Stimulated activated CD4-positive, alpha-beta T cell treated with anti-CD3 and anti-CD28 coated beads, Interleukin-4, amount 100 ng/mL, for 24 hours (primary cell): ENCODE measurements around the gene BDP1.
"Not testable (repeated sequence)": the region's sequence is repeated elsewhere in the genome, so short reads cannot be mapped to it uniquely, and the experiment has no call there.

Experiments
- DNase-seq: peaks from one replicate; pipeline ENCODE4 v3.0.0-alpha.2; 2020

The BDP1 gene, protein sequence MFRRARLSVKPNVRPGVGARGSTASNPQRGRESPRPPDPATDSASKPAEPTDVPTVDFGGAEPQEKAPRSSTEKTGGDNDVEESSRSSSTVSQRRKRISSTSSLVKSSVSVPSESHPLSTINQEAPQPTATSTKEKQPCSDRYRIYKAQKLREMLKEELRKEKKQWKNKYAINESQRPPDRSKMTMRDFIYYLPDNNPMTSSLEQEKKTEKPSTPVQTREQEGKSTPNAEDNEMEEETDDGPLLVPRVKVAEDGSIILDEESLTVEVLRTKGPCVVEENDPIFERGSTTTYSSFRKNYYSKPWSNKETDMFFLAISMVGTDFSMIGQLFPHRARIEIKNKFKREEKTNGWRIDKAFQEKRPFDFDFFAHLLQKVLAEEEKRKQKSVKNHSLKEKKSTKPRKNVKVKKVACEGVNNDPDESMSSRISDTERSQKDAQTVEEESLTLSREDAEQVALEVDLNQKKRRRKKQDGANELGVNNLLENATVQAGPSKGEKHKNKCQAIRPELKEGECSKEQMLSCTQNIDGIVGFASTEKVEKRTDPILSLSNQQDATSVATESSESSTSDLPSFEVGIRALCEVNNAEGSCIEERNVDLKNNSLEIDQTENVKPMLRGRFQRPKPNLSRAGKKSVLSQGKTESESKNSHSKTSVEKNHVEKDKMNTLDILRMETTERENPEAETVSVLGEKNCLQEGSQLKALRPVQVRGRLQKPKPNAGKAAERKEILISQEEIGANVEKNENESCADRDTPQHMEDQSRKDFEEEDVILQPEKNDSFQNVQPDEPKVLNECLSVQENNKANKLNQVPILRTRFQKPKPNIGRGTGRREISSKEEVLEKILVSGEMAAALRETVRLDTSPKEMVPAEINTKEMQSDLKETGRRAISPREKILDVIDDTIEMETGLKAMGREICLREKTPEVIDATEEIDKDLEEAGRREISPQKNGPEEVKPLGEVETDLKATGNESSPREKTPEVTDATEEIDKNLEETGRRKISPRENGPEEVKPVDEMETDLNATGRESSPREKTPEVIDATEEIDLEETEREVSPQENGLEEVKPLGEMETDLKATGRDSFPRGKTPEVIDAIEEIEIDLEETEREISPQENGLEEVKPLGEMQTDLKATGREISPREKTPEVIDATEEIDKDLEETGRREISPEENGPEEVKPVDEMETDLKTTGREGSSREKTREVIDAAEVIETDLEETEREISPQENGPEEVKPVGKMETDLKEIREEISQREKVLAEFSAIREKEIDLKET (N-terminal part only)

GRCh38 chr5:71455427-71456361 lies at the start of gene BDP1:
Gene BDP1, plus strand, starts transcription at chr5:71455651. Its CDS starts 227 bp downstream, at chr5:71455878.
- DNase-seq: peak; percentile 97

GRCh38 chr5:71410088-71410487 lies 45.4 kb upstream of the BDP1 start:
- not testable (repeated sequence) for DNase-seq

DNA sequence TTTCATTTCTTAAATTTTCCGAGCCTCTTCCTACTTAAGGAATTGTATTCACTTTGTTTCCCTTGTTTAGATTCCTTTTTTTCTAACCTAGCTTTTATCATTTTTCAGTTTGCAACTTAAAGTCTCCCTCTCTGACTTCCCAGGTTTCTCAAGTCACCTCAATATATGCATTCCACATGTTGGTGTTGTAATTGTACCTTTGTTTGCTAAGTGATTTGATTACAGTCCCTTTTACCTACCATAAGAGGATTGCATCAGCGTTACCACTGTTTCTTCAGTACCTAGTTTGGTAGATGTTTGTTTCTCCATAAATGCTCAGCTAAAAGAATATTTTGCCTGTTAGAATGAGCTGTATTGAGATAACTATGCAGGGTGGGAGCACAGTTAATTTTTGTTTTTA lies 39.8 kb upstream of the BDP1 start:
- not testable (repeated sequence) for DNase-seq

DNA sequence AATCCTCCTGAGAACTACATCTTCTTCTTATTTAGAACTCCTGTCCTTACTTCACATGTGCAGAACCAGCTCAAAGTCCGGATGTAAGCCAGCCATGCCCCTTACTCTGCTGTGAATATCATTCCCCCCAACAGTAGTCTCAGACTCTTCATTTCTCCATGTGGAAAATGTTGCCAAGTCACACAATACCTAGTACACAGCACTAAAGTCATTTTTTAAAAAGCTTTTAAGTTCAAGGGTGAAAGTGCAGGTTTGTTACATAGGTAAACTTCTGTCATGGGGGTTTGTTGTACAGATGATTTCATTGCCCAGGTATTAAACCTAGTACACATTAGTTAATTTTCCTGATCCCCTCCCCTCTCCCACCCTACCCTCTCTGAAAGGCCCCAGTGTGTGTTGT lies 37.4 kb upstream of the BDP1 start:
- DNase-seq: not testable (repeated sequence)

- not testable (repeated sequence) for DNase-seq
These were observed 34.2 kb upstream of the BDP1 start for GRCh38 chr5:71421278-71421677.

GRCh38 chr5:71423896-71424295 lies 31.6 kb upstream of the BDP1 start:
- DNase-seq: not testable (repeated sequence)

DNA sequence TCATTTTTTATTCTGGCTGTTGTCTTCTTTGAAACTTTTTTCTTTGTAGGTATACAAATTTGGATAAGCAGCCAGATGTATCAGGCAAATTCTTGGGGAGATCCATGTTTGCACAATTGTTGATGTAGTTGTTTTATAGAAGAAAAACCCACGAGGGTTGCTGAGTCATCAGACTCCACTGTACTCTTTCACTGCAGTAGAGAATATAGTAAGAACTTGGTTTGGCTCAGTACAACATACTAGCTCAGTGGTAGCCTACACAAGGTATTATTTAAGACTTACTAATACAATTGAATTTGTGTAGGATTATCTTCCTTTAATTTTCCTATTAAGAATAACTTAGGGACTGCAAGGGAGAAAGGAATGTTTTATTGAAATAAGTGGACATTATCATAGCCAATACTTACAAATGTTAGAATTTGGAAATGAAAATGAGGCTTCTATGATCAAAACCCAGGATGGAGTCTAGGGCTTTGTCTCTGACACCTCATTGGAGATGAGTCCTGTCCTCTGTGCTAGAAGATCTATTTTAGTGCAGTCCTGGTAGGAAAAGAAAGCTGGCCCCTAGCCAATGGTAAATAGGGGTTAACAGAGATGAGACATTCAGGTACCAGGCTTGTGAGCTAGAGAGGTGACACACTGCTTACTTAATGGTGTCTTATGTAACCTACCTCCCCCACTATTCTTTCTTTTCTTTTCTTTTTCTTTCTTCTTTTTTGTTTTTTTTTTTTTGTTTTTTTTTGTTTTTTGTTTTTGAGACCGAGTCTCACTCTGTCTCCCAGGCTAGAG lies 28.6 kb upstream of the BDP1 start:
- DNase-seq: not testable (repeated sequence)

DNA sequence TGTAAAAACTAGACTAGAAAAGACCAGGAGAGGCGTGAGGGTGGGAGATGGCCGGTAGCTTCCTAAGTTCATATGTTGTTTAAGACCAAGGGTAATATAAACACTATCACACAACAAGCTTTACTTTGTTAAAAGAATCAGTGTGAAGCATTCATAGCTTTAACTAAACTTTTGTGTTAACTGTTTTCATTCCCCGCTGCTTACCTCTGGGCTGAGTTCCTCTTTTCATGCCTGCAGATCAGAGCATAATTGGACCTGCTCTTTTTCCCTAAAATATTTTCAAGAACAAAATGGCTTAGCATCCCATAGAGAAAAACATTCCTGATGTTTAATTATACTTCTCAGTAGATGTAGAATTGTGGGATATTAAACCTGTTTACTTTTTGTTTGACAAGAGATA lies 23.0 kb upstream of the BDP1 start:
- DNase-seq: not testable (repeated sequence)

DNA sequence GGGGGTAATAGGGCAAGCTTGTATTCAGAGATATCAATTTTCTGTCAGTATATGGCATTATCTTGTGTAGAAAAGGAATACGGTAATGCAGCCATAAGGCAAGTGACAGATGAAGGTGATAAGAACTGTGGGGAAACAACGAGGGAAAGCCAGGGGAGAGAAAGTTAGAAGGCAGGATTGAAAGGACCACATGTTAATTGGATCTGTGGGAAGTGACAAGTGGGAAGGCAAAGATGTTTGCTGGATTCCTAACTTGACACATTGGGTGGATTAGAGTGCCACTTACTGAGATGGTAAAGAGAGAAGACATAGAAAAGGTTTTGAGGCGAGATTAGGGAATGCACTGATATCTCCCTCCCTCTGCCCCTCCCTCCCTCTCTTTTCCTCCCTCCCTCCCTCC lies 20.6 kb upstream of the BDP1 start:
- not testable (repeated sequence) for DNase-seq

- DNase-seq: not testable (repeated sequence)
These were observed 13.9 kb upstream of the BDP1 start for GRCh38 chr5:71441564-71441963.

GRCh38 chr5:71443891-71444290 lies 11.6 kb upstream of the BDP1 start:
- not testable (repeated sequence) for DNase-seq

- not testable (repeated sequence) for DNase-seq
These were observed 10.4 kb upstream of the BDP1 start for GRCh38 chr5:71445015-71445414.

GRCh38 chr5:71445523-71446152 lies 9.8 kb upstream of the BDP1 start:
- DNase-seq: not testable (repeated sequence)

DNA sequence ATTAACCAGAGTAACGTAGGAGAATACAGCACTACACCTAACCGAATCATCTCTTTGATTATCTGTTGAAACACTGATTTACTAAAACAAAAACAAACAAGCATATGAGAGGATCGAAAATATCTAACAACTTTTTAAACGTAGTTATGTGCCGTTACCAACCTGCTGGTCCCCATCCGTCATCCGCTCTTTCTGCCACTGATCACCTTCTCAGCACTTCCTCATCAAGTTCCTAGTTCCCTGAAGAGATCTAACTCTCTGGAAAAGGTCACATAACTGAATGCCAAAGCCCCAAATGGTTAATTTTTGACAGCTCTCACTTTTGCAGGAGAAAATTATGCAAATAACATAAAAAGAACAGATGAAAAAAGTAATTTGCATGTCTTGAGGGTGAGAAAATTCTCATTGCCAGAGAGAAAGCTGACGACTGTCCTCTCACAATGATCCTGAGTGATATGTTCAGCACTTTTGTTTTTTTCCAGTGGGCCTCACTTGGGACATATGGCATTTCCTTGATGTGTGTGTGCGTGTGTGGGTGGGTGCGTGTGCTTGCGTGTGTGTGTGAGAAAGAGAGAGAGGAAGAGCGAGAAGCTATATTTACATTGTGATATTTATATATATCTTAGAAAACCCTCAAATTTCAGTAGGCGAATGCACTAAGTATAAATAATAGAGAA lies 8.8 kb upstream of the BDP1 start:
- DNase-seq: not testable (repeated sequence)

GRCh38 chr5:71447218-71447808 lies 8.1 kb upstream of the BDP1 start:
- peak; percentile 46 for DNase-seq

DNA sequence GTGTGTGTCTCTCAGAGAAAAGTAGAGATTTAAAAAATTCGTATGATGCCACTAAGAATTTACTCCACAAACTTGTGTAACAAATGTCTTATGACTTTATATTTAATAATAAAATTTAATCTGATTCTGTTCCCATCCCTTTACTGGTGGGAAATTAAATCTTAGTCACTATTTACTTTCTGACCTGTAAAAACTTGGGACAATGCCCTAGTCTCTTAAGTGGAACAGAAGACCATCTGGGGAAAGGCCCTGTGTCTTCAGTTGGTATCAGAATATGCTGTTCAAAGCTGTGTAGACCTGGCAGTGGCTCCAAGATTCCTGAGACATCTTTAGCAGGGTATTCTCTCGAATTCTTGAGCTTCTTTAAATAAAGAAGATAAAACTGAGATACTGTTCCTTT lies 2.6 kb upstream of the BDP1 start:
- no peak for DNase-seq

GRCh38 chr5:71454913-71455312 lies 538 bp upstream of the BDP1 start:
- no peak for DNase-seq

DNA sequence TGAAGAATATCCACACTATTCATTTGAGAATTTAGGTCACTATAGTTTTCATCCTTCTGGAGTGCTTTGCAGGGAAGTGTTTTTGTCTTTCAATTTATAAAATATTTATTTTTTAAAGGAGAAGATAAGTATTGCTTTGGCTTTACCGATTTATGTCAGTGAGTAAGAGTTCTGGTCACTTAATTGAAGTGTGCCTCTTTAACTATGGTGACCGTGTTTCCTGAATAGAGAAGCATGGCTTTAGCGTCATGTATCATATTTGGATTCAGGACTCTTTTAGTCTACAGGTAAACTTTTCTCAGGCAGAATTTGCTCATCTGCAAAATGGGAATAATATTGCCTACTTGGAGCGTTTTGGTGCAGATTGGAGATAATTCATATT lies 902 bp downstream of the BDP1 start:
- DNase-seq: no peak

DNA sequence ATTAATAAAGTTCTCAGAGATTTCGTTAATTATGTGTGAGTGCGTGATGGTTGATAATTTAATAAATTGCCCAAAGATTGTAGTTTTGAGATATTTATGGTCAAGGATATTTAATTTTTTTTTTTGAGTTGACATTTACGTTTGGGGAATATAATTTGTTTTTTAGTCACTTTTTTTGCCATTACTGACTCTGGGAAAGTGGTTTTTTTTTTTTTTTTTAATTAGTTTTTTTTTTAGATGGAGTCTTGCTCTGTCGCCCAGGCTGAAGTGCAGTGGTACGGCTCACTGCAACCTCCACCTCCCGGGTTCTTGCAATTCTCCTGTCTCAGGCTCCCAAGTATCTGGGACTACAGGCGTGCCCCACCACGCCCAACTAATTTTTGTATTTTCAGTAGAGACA lies 1.7 kb downstream of the BDP1 start:
- no peak for DNase-seq
